ENCODE data around the gene SMG6.

Gene SMG6

GRCh38 chr17:2040942-2041560 lies 262.5 kb downstream of the SMG6 start:
- no peak for DNase-seq

- no peak for DNase-seq
Observed at GRCh38 chr17:2040219-2040827, 263.3 kb downstream of the SMG6 start.

GRCh38 chr17:2037155-2037554 lies 266.4 kb downstream of the SMG6 start:
- DNase-seq: no peak

- no peak for DNase-seq
Observed at GRCh38 chr17:2035541-2036488, 267.8 kb downstream of the SMG6 start.

- DNase-seq: no peak
Observed at GRCh38 chr17:2034806-2035540, 268.6 kb downstream of the SMG6 start.

GRCh38 chr17:2034157-2034556 lies 269.4 kb downstream of the SMG6 start:
- DNase-seq: no peak

GRCh38 chr17:2033153-2033552 lies 270.4 kb downstream of the SMG6 start:
- no peak for DNase-seq

GRCh38 chr17:2030779-2031163 lies 272.8 kb downstream of the SMG6 start:
- DNase-seq: no peak

GRCh38 chr17:2029911-2030778 lies 273.4 kb downstream of the SMG6 start, which contains the start of gene DPH1:
TSS of gene DPH1 (plus strand) at chr17:2030153. CDS start at chr17:2030170, 17 bp downstream.
- DNase-seq: peak; percentile 89

GRCh38 chr17:2028737-2029136 lies 274.8 kb downstream of the SMG6 start:
- DNase-seq: no peak

GRCh38 chr17:2028234-2028614 lies 275.4 kb downstream of the SMG6 start:
- DNase-seq: no peak

- DNase-seq: no peak
Observed at GRCh38 chr17:2027528-2028233, 275.9 kb downstream of the SMG6 start.

GRCh38 chr17:2025622-2026309 lies 277.8 kb downstream of the SMG6 start:
- DNase-seq: peak; percentile 34

- peak; percentile 32 for DNase-seq
Observed at GRCh38 chr17:2025220-2025621, 278.4 kb downstream of the SMG6 start, which contains the start of gene RTN4RL1. TSS of gene RTN4RL1 (minus strand) at chr17:2025334. CDS start at chr17:2024865, 469 bp downstream.

GRCh38 chr17:2024572-2025219 lies 278.9 kb downstream of the SMG6 start:
- DNase-seq: no peak

- DNase-seq: peak; percentile 29
Observed at GRCh38 chr17:2023692-2024571, 279.7 kb downstream of the SMG6 start.

- no peak for DNase-seq
Observed at GRCh38 chr17:2023256-2023655, 280.3 kb downstream of the SMG6 start.

- no peak for DNase-seq
Observed at GRCh38 chr17:2022647-2023240, 280.8 kb downstream of the SMG6 start.

GRCh38 chr17:2020721-2021120 lies 282.9 kb downstream of the SMG6 start:
- DNase-seq: no peak
